Testis (tissue), 2 donors: ENCODE measurements around the gene KLK14.

Source experiments
- CTCF ChIP-seq, 3 experiments: fragments of 450-650 bp in 2 of 3; fragments of 200-600 bp in 1 of 3; sonication (generic) in 1 of 3; IDR thresholded peaks; one replicate each; pipeline ENCODE4 v1.5.1; 2016 to 2019; ENCODE audit warnings: antibody characterized with exemption in 3 of 3, mild to moderate bottlenecking in 2 of 3, moderate library complexity in 1 of 3
- POLR2A ChIP-seq: fragments of 450-650 bp; IDR thresholded peaks from one replicate; pipeline ENCODE4 v1.6.1; 2017; ENCODE audit warnings: antibody characterized with exemption, mild to moderate bottlenecking, moderate library complexity

GRCh38 chr19:51127755-51128154 is 45.1 kb upstream of the KLK14 start:
- TF ChIP-seq CTCF (IDR thresholded peaks at IDR 0.05) (no peak), POLR2A (no peak)
